A549 (cell line): ENCODE results near the gene RBM12. TPM values are rescaled to one million over a fixed set of nuclear protein-coding genes. Genes with fewer than 3 reads are reported as not detected.

Experiments used
- ATAC-seq, 2 experiments: fragments of 200-7000 bp in 1 of 2; fragments of >200 bp in 1 of 2; cut with Nextera tagmentation in 1 of 2; cut with Tn5 transposase in 1 of 2; 3 replicates each; pipeline versions ENCODE4 v1.8.0 to v1.9.1; 2018 to 2020; ENCODE audit warnings: mild to moderate bottlenecking in 1 of 2, moderate library complexity in 1 of 2
- CTCF ChIA-PET: fragments of 300-600 bp; sonication (Branson Sonifier 250); formaldehyde crosslinking; extraction: SDS; loops from one replicate; lab custom pipeline; 2021; ENCODE audit warnings: antibody characterized with exemption, inconsistent platforms; lab: Yijun Ruan, JAX
- POLR2A ChIA-PET: fragments of 350-600 bp; formaldehyde crosslinking; extraction: SDS; loops from one replicate; lab custom pipeline; 2021; ENCODE audit warnings: antibody characterized with exemption, inconsistent platforms; lab: Yijun Ruan, JAX
- DNase-seq, 2 experiments: peaks; one replicate each; pipeline versions ENCODE4 v3.0.0 to v3.0.0-alpha.2; 2011 to 2016; ENCODE audit warnings: low read depth in 1 of 2, low spot score in 1 of 2
- FAIRE-seq: peaks from 2 replicates; lab custom pipeline; 2011; peaks lifted over from hg19 to GRCh38; lab: Jason Lieb, UNC
- H3K27ac ChIP-seq, 2 experiments: fragments of >200 bp; sonication (Bioruptor Twin); formaldehyde crosslinking; 3 replicates each; pipeline ENCODE4 v1.5.1; 2016 to 2017
- H3K4me1 ChIP-seq: fragments of >200 bp; sonication (Bioruptor Twin); formaldehyde crosslinking; 3 replicates; pipeline ENCODE4 v1.6.1; 2016
- H3K4me2 ChIP-seq: fragments of >200 bp; sonication (Bioruptor Twin); formaldehyde crosslinking; 3 replicates; pipeline ENCODE4 v1.6.1; 2016
- H3K4me3 ChIP-seq: fragments of >200 bp; sonication (Bioruptor Twin); formaldehyde crosslinking; 3 replicates; pipeline ENCODE4 v1.5.1; 2016
- H3K9me3 ChIP-seq: fragments of >200 bp; sonication (Bioruptor Twin); formaldehyde crosslinking; 3 replicates; pipeline ENCODE4 v1.6.1; 2016
- BHLHE40 ChIP-seq: IDR thresholded peaks from 2 replicates; pipeline ENCODE4 v1.6.1; 2012; ENCODE audit warnings: low read depth, low read length, inconsistent platforms
- CBX8 ChIP-seq: fragments of 200-600 bp; sonication (generic); IDR thresholded peaks from 2 replicates; pipeline ENCODE4 v1.6.1; 2016
- CEBPB ChIP-seq, 2 experiments: fragments of >200 bp in 1 of 2; sonication (Bioruptor Twin) in 1 of 2; formaldehyde crosslinking in 1 of 2; IDR thresholded peaks; 2 replicates each; pipeline ENCODE4 v1.6.1; 2012 to 2016
- CHD4 ChIP-seq: fragments of 200-600 bp; sonication (generic); IDR thresholded peaks from 2 replicates; pipeline ENCODE4 v1.6.1; 2016; ENCODE audit warnings: antibody characterized with exemption, mild to moderate bottlenecking, borderline replicate concordance
- EHF ChIP-seq: fragments of 250-450 bp; sonication (Bioruptor Pico); IDR thresholded peaks from 2 replicates; pipeline ENCODE4 v1.5.0; 2020; ENCODE audit warnings: mild to moderate bottlenecking
- EP300 ChIP-seq, 2 experiments: fragments of >200 bp; sonication (Bioruptor Twin); formaldehyde crosslinking; IDR thresholded peaks; 2 replicates in 1 of 2; 3 replicates in 1 of 2; pipeline ENCODE4 v1.6.1; 2016 to 2017
- ESRRA ChIP-seq: fragments of 150-350 bp; IDR thresholded peaks from 2 replicates; pipeline ENCODE4 v1.6.1; 2014; ENCODE audit warnings: mild to moderate bottlenecking, low read length, borderline replicate concordance
- FOSB ChIP-seq: fragments of 250-450 bp; sonication (Bioruptor Pico); IDR thresholded peaks from 2 replicates; pipeline ENCODE4 v1.5.0; 2020; ENCODE audit warnings: mild to moderate bottlenecking, moderate library complexity
- FOXS1 ChIP-seq: fragments of 250-450 bp; sonication (Bioruptor Pico); IDR thresholded peaks from 2 replicates; pipeline ENCODE4 v1.5.0; 2020; ENCODE audit warnings: mild to moderate bottlenecking, moderate library complexity
- HDAC2 ChIP-seq: fragments of 200-600 bp; sonication (generic); IDR thresholded peaks from 2 replicates; pipeline ENCODE4 v1.6.1; 2016
- HEYL ChIP-seq: fragments of 250-450 bp; sonication (Bioruptor Pico); IDR thresholded peaks from 2 replicates; pipeline ENCODE4 v1.8.0; 2021; ENCODE audit warnings: mild to moderate bottlenecking, moderate library complexity
- HOXB13 ChIP-seq: fragments of 250-450 bp; sonication (Bioruptor Pico); IDR thresholded peaks from 2 replicates; pipeline ENCODE4 v1.5.0; 2020; ENCODE audit warnings: low read depth, mild to moderate bottlenecking, moderate library complexity
- JUN ChIP-seq, 2 experiments: fragments of >200 bp; sonication (Bioruptor Twin); formaldehyde crosslinking; IDR thresholded peaks; 2 replicates in 1 of 2; 3 replicates in 1 of 2; pipeline ENCODE4 v1.6.1; 2016 to 2017
- JUNB ChIP-seq: fragments of >200 bp; sonication (Bioruptor Twin); formaldehyde crosslinking; IDR thresholded peaks from 2 replicates; pipeline ENCODE4 v1.6.1; 2016
- KDM1A ChIP-seq: fragments of 200-600 bp; sonication (generic); IDR thresholded peaks from 2 replicates; pipeline ENCODE4 v1.6.1; 2016; ENCODE audit warnings: low read depth, mild to moderate bottlenecking
- MAFK ChIP-seq: fragments of 450-650 bp; IDR thresholded peaks from 2 replicates; pipeline ENCODE4 v1.6.1; 2014; ENCODE audit not compliant: partially characterized antibody
- MYC ChIP-seq: IDR thresholded peaks from 2 replicates; pipeline ENCODE4 v1.6.1; 2012; ENCODE audit warnings: mild to moderate bottlenecking, inconsistent platforms, low read length, improper control_type of control experiment, borderline replicate concordance
- NFE2L2 ChIP-seq: fragments of 150-350 bp; conservative IDR thresholded peaks from 2 replicates; pipeline ENCODE4 v1.6.1; 2014; ENCODE audit warnings: low read length
- NPAS2 ChIP-seq: fragments of 250-450 bp; sonication (Bioruptor Pico); IDR thresholded peaks from 2 replicates; pipeline ENCODE4 v1.8.0; 2022; ENCODE audit warnings: mild to moderate bottlenecking, moderate library complexity, borderline replicate concordance
- NR3C1 ChIP-seq: fragments of >200 bp; sonication (Bioruptor Twin); formaldehyde crosslinking; IDR thresholded peaks from 3 replicates; pipeline ENCODE4 v1.6.1; 2017
- PHF8 ChIP-seq: fragments of 200-600 bp; sonication (generic); IDR thresholded peaks from 2 replicates; pipeline ENCODE4 v1.6.1; 2016; ENCODE audit warnings: low read depth, mild to moderate bottlenecking, antibody characterized with exemption, moderate library complexity, borderline replicate concordance
- POLR2A ChIP-seq: IDR thresholded peaks from 2 replicates; pipeline ENCODE4 v1.6.1; 2012; ENCODE audit warnings: mild to moderate bottlenecking, low read length
- RAD21 ChIP-seq, 2 experiments: fragments of >200 bp in 1 of 2; sonication (Bioruptor Twin) in 1 of 2; formaldehyde crosslinking in 1 of 2; IDR thresholded peaks in 1 of 2; conservative IDR thresholded peaks in 1 of 2; 2 replicates in 1 of 2; 3 replicates in 1 of 2; pipeline ENCODE4 v1.6.1; 2012 to 2018; ENCODE audit warnings: inconsistent platforms in 1 of 2
- RARB ChIP-seq: fragments of 250-450 bp; sonication (Bioruptor Pico); IDR thresholded peaks from 2 replicates; pipeline ENCODE4 v1.8.0; 2021; ENCODE audit warnings: mild to moderate bottlenecking, moderate library complexity
- RCOR1 ChIP-seq: fragments of 150-350 bp; IDR thresholded peaks from 2 replicates; pipeline ENCODE4 v1.6.1; 2014; ENCODE audit warnings: antibody characterized with exemption, low read length, low read depth
- RNF2 ChIP-seq: fragments of 200-600 bp; sonication (generic); IDR thresholded peaks from 2 replicates; pipeline ENCODE4 v1.6.1; 2016; ENCODE audit warnings: low read depth, mild to moderate bottlenecking, antibody characterized with exemption, moderate library complexity, borderline replicate concordance
- SMC3 ChIP-seq: fragments of >200 bp; sonication (Bioruptor Twin); formaldehyde crosslinking; IDR thresholded peaks from 3 replicates; pipeline ENCODE4 v1.6.1; 2018; ENCODE audit warnings: inconsistent platforms
- TFCP2L1 ChIP-seq: fragments of 250-450 bp; sonication (Bioruptor Pico); IDR thresholded peaks from 2 replicates; pipeline ENCODE4 v1.5.0; 2021; ENCODE audit warnings: mild to moderate bottlenecking
- TP53 ChIP-seq: fragments of 250-450 bp; sonication (Bioruptor Pico); IDR thresholded peaks from 2 replicates; pipeline ENCODE4 v1.5.0; 2021; ENCODE audit warnings: mild to moderate bottlenecking, moderate library complexity
- ZSCAN20 ChIP-seq: fragments of 250-450 bp; sonication (Bioruptor Pico); IDR thresholded peaks from 2 replicates; pipeline ENCODE4 v1.8.0; 2022; ENCODE audit warnings: mild to moderate bottlenecking, moderate library complexity
- WGBS: methylation state at CpG from one replicate; pipeline ENCODE4 v1.1.6; 2017; ENCODE audit errors: missing lambda C conversion rate; 5-methylcytosine and 5-hydroxymethylcytosine counted together
- polyA plus RNA-seq, 4 experiments: library from polyadenylated mRNA; depleted of rRNA in 3 of 4; stranded (reverse); fragments of >200 nt; fragmentation: RNase III in 1 of 4; extraction: RNeasy Plus Mini Kit Qiagen cat#74134 plus additional on column Dnase treatment in 1 of 4; gene quantifications; 2 replicates in 3 of 4; 3 replicates in 1 of 4; pipeline ENCODE4 v1.2.3, GENCODE V29; 2011 to 2017
- TF ChIP-seq, protein P1 (sequence below): fragments of 250-450 bp; sonication (Bioruptor Pico); IDR thresholded peaks from 2 replicates; pipeline ENCODE4 v1.5.0; 2020; ENCODE audit warnings: low read depth, mild to moderate bottlenecking, moderate library complexity
- TF ChIP-seq, protein P2 (sequence below): IDR thresholded peaks from 2 replicates; pipeline ENCODE4 v1.6.1; 2012; ENCODE audit warnings: low read depth, borderline replicate concordance
- TF ChIP-seq, protein P3 (sequence below): IDR thresholded peaks from 2 replicates; pipeline ENCODE4 v1.6.1; 2012
- TF ChIP-seq, protein P4 (sequence below): IDR thresholded peaks from 2 replicates; pipeline ENCODE4 v1.6.1; 2012

Gene RBM12
- polyA plus RNA-seq, 2 of the 4 experiments (the other 2 are of a cell fraction): 49.9 to 119 TPM

DNA sequence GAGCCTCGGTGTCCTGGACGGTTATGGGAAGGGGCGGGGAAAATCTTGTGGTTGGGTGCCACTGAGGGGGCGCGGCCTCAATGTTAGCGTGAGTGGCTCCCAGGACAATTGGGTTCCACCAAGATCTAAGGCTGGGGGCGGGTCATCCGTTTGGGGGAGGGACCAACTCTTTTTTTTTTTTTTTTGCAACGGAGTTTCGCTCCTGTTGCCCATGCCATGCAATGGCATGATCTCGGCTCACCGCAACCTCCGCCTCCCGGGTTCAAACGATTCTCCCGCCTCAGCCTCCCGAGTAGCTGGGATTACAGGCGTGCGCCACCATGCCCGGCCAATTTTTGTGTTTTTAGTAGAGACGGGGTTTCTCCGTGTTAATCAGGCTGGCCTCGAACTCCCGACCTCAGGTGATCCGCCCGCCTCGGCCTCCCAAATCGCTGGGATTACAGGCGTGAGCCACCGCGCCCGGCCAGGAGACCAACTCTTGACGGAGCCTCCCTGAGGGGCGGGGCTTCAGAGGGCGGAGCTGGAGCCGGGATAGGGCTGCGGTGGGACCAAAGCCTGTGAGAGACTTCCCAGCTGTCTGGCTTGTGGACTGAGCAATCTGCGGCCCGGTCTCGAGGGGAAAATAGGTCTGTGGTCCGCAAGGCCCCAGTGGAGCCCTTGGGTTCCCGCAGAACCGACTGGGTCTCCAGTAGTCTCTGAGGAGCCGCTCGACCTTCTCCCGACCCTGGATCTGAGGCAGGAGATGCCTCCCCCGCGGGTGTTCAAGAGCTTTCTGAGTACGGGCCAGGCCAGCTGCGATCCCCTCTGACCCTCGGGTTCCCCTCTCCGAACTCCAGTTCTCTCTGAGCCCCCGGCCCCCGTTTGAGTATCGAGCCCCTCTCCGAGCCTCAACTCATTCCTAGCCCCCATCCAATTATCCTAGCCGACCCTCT lies 48.0 kb downstream of the RBM12 start (continued):
- peak; percentile 64; the same call in 1 of the 2 replicates for TF ChIP-seq EHF (CRISPR knock-in tag)
- TF ChIP-seq, protein P1, sequence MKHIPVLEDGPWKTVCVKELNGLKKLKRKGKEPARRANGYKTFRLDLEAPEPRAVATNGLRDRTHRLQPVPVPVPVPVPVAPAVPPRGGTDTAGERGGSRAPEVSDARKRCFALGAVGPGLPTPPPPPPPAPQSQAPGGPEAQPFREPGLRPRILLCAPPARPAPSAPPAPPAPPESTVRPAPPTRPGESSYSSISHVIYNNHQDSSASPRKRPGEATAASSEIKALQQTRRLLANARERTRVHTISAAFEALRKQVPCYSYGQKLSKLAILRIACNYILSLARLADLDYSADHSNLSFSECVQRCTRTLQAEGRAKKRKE: 0 out of 2 replicates have a peak, but pooled peaks have one; percentile 22
- TF ChIP-seq, protein P2, sequence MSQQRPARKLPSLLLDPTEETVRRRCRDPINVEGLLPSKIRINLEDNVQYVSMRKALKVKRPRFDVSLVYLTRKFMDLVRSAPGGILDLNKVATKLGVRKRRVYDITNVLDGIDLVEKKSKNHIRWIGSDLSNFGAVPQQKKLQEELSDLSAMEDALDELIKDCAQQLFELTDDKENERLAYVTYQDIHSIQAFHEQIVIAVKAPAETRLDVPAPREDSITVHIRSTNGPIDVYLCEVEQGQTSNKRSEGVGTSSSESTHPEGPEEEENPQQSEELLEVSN: peak; percentile 43; the same call in 1 of the 2 replicates
- TF ChIP-seq NFE2L2: no peak
- peak; percentile 44 for TF ChIP-seq POLR2A
- TF ChIP-seq, protein P3, sequence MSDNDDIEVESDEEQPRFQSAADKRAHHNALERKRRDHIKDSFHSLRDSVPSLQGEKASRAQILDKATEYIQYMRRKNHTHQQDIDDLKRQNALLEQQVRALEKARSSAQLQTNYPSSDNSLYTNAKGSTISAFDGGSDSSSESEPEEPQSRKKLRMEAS: peak; percentile 38; the same call in 1 of the 2 replicates

DNA sequence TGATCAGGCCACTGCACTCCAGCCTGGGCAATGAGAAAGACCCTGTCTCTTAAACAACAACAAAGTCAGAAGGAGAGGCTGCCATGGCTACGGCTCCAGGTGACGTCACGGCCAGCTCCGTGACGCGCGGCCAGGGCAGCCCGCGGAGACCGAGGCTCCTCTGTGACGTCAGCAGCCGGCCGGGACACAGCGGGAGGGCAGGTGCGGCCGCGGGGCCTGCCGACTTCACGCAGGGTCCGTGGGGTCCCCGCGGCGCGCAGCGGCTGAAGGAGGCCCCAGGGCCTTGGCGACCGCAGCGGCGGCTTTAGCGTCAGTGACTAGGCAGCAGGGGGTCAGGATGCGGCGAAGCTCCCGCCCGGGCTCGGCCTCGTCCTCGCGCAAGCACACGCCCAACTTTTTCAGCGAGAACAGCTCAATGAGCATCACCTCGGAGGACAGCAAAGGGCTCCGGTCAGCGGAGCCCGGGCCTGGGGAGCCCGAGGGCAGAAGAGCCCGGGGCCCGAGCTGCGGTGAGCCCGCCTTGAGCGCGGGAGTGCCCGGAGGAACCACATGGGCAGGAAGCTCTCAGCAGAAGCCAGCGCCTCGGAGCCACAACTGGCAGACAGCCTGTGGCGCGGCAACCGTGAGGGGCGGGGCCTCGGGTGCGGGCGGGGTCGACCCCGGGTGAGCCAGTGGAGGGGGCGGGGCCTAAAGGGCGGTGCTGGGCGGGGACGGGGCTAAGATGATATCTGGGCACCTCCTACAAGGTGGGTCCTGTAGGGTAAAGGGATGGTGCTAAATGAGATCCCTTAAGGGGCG lies 48.8 kb downstream of the RBM12 start, which contains the start of gene SPAG4:
Gene SPAG4 (plus strand): TSS at position 163 of the 798 bp plus-strand sequence. CDS start 175 bp downstream, at position 338.
- FAIRE-seq (no peak), ATAC-seq (peak; percentile 40 to 83), DNase-seq (peak; percentile 98 to 100)
- 2% methylated on average over 20 of the region's 68 CpGs for WGBS
- POLR2A ChIA-PET: interaction anchor here (0.5 to 4.2 kb wide), 16 partner anchors 12 to 1163 kb away, joined by 3 to 51 read pairs (median 4); partner anchors contain the start of genes CEP250, CPNE1, MMP24OS and NFS1
- Histone ChIP-seq H3K4me1 (peaks cover 18% of the 10 kb centered on the region), H3K4me2 (peak within 1 kb of the TSS; percentile 87), H3K27ac (peak within 1 kb of the TSS; percentile 85 to 95), H3K4me3 (peak within 1 kb of the TSS; percentile 61), H3K9me3 (no peaks in the 10 kb centered on the region)
- CTCF ChIA-PET: interaction anchor here (1.0 to 6.6 kb wide), 4 partner anchors 11 to 523 kb away, joined by 3 to 44 read pairs (median 9); partner anchors contain the start of gene TRPC4AP
- TF ChIP-seq RNF2: 0 out of 2 replicates have a peak, but pooled peaks have one; percentile 80
- TF ChIP-seq, protein P4, sequence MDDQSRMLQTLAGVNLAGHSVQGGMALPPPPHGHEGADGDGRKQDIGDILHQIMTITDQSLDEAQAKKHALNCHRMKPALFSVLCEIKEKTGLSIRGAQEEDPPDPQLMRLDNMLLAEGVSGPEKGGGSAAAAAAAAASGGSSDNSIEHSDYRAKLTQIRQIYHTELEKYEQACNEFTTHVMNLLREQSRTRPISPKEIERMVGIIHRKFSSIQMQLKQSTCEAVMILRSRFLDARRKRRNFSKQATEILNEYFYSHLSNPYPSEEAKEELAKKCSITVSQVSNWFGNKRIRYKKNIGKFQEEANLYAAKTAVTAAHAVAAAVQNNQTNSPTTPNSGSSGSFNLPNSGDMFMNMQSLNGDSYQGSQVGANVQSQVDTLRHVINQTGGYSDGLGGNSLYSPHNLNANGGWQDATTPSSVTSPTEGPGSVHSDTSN: no peak; the same call in 1 of the 2 replicates
- TF ChIP-seq RARB (CRISPR knock-in tag): no peak
- TF ChIP-seq RAD21 (conservative IDR thresholded peaks at IDR 0.05 in 1 of 2, IDR thresholded peaks at IDR 0.05 in 1 of 2): no peak
- no peak for TF ChIP-seq KDM1A
- TF ChIP-seq FOSB (CRISPR knock-in tag): no peak
- peak; percentile 84; the same call in 1 of the 2 replicates for TF ChIP-seq HOXB13 (CRISPR knock-in tag)
- 0 out of 2 replicates have a peak, but pooled peaks have one; percentile 53 for TF ChIP-seq FOXS1 (CRISPR knock-in tag)
- TF ChIP-seq ESRRA: no peak
- no peak for TF ChIP-seq HEYL
- no peak for TF ChIP-seq CEBPB (IDR thresholded peaks at IDR 0.05)
- no peak for TF ChIP-seq JUNB
- no peak for TF ChIP-seq NR3C1
- no peak for TF ChIP-seq NFE2L2
- TF ChIP-seq JUN (IDR thresholded peaks at IDR 0.05): peak; percentile 22 to 83; a peak in 3 of 5 replicates
- TF ChIP-seq ZSCAN20 (CRISPR knock-in tag): no peak
- TF ChIP-seq MYC: 0 out of 2 replicates have a peak, but pooled peaks have one; percentile 44
- TF ChIP-seq TFCP2L1 (CRISPR knock-in tag): 0 out of 2 replicates have a peak, but pooled peaks have one; percentile 28
- TF ChIP-seq CHD4: no peak
- TF ChIP-seq EP300 (IDR thresholded peaks at IDR 0.05): no peak
- peak; percentile 79 for TF ChIP-seq POLR2A
- TF ChIP-seq, protein P1: peak; percentile 37; the same call in 1 of the 2 replicates
- TF ChIP-seq NPAS2 (CRISPR knock-in tag): no peak
- no peak for TF ChIP-seq BHLHE40
- no peak for TF ChIP-seq HDAC2
- no peak for TF ChIP-seq RCOR1
- TF ChIP-seq CBX8: no peak
- peak; percentile 93 for TF ChIP-seq TP53 (CRISPR knock-in tag)
- peak; percentile 91 for TF ChIP-seq PHF8
- no peak for TF ChIP-seq SMC3
- no peak for TF ChIP-seq MAFK
